Trophoblast cell (in vitro differentiated cells and primary cell): ENCODE results near the gene CBL.

Experiments
- DNase-seq, 2 donors: peaks; one replicate each; pipeline ENCODE4 v3.0.0-alpha.2; 2016
- H2AFZ ChIP-seq: 2 replicates; pipeline ENCODE4 v1.6.1; 2013; ENCODE audit warnings: low read length, moderate library complexity, mild to moderate bottlenecking; ENCODE audit not compliant: insufficient read depth, poor library complexity
- H2AK5ac ChIP-seq: 2 replicates; pipeline ENCODE4 v1.6.1; 2013; ENCODE audit warnings: mild to moderate bottlenecking, low read length
- H2BK120ac ChIP-seq: 2 replicates; pipeline ENCODE4 v1.6.1; 2013; ENCODE audit warnings: low read length, mild to moderate bottlenecking, moderate library complexity; ENCODE audit not compliant: insufficient read depth, poor library complexity
- H2BK12ac ChIP-seq: 2 replicates; pipeline ENCODE4 v1.6.1; 2013; ENCODE audit warnings: mild to moderate bottlenecking, low read length, moderate library complexity
- H2BK5ac ChIP-seq: 2 replicates; pipeline ENCODE4 v1.6.1; 2013; ENCODE audit warnings: low read length, low read depth, moderate library complexity, mild to moderate bottlenecking; ENCODE audit not compliant: poor library complexity
- H3K14ac ChIP-seq: 2 replicates; pipeline ENCODE4 v1.6.1; 2013; ENCODE audit warnings: mild to moderate bottlenecking, low read length
- H3K18ac ChIP-seq: 2 replicates; pipeline ENCODE4 v1.6.1; 2013; ENCODE audit warnings: mild to moderate bottlenecking, low read length
- H3K23ac ChIP-seq: 2 replicates; pipeline ENCODE4 v1.6.1; 2013; ENCODE audit warnings: low read length
- H3K27ac ChIP-seq: 2 replicates; pipeline ENCODE4 v1.5.1; 2013; ENCODE audit warnings: low read depth, mild to moderate bottlenecking, inconsistent platforms, low read length, moderate library complexity
- H3K27me3 ChIP-seq: 2 replicates; pipeline ENCODE4 v1.6.1; 2013; ENCODE audit warnings: inconsistent platforms, mild to moderate bottlenecking, low read length, moderate library complexity; ENCODE audit not compliant: insufficient read depth
- H3K36me3 ChIP-seq, 2 experiments: 1 replicate in 1 of 2; 2 replicates in 1 of 2; pipeline ENCODE4 v1.6.1; 2013; ENCODE audit warnings: low read length in 2 of 2, mild to moderate bottlenecking in 2 of 2, moderate library complexity in 1 of 2; ENCODE audit not compliant: insufficient read depth in 2 of 2, control insufficient read depth in 1 of 2
- H3K4ac ChIP-seq: 2 replicates; pipeline ENCODE4 v1.6.1; 2013; ENCODE audit warnings: low read depth, mild to moderate bottlenecking, low read length, moderate library complexity
- H3K4me1 ChIP-seq, 2 experiments: 1 replicate in 1 of 2; 2 replicates in 1 of 2; pipeline ENCODE4 v1.6.1; 2013; ENCODE audit warnings: low read length in 2 of 2, mild to moderate bottlenecking in 2 of 2, moderate library complexity in 1 of 2; ENCODE audit not compliant: insufficient read depth in 2 of 2, control insufficient read depth in 1 of 2
- H3K4me2 ChIP-seq: 2 replicates; pipeline ENCODE4 v1.6.1; 2013; ENCODE audit warnings: inconsistent platforms, mild to moderate bottlenecking, low read length, moderate library complexity
- H3K4me3 ChIP-seq: 2 replicates; pipeline ENCODE4 v1.5.1; 2013; ENCODE audit warnings: mild to moderate bottlenecking, low read depth, low read length, inconsistent platforms
- H3K79me1 ChIP-seq: one replicate; pipeline ENCODE4 v1.6.1; 2013; ENCODE audit warnings: low read length
- H3K79me2 ChIP-seq: 2 replicates; pipeline ENCODE4 v1.6.1; 2013; ENCODE audit warnings: low read length, mild to moderate bottlenecking; ENCODE audit not compliant: control insufficient read depth, insufficient read depth, poor library complexity
- H3K9ac ChIP-seq: 2 replicates; pipeline ENCODE4 v1.6.1; 2013; ENCODE audit warnings: mild to moderate bottlenecking, low read length
- H3K9me3 ChIP-seq: 2 replicates; pipeline ENCODE4 v1.6.1; 2013; ENCODE audit warnings: low read depth, mild to moderate bottlenecking, control low read depth, inconsistent platforms, low read length; ENCODE audit not compliant: insufficient read depth
- H4K12ac ChIP-seq: 2 replicates; pipeline ENCODE4 v1.6.1; 2013; ENCODE audit warnings: low read depth, mild to moderate bottlenecking, low read length, moderate library complexity
- H4K8ac ChIP-seq: 2 replicates; pipeline ENCODE4 v1.6.1; 2013; ENCODE audit warnings: low read depth, mild to moderate bottlenecking, low read length, moderate library complexity
- H4K91ac ChIP-seq: one replicate; pipeline ENCODE4 v1.6.1; 2013; ENCODE audit warnings: low read depth, mild to moderate bottlenecking, low read length, moderate library complexity
- WGBS: extraction: QIAGEN DNeasy Blood & Tissue Kit; methylation state at CpG from one replicate; pipeline ENCODE4 v1.1.7; 2013; ENCODE audit warnings: missing lambda C conversion rate; ENCODE audit not compliant: insufficient read length, insufficient coverage; ENCODE audit errors: extremely low coverage; 5-methylcytosine and 5-hydroxymethylcytosine counted together

The CBL gene

GRCh38 chr11:119266063-119266462 is 59.9 kb downstream of the CBL start:
- H2AFZ ChIP-seq = no peak overlapping the region
- no peak overlapping the region for H4K8ac ChIP-seq
- H4K12ac ChIP-seq = no peak overlapping the region
- no peak overlapping the region for H3K4me3 ChIP-seq
- no peak overlapping the region for H3K23ac ChIP-seq
- H3K4me1 ChIP-seq = no peaks in the 10 kb centered on the region
- no peak overlapping the region for H2BK5ac ChIP-seq
- H3K9me3 ChIP-seq = no peaks in the 10 kb centered on the region
- H3K36me3 ChIP-seq = no peaks in the 10 kb centered on the region
- no CpG with 5 or more reads among the region's 3 CpGs for WGBS
- H3K27ac ChIP-seq = no peak overlapping the region
- no peaks in the 10 kb centered on the region for H3K79me1 ChIP-seq
- no peak overlapping the region for H3K4me2 ChIP-seq
- H4K91ac ChIP-seq = no peak overlapping the region
- H3K14ac ChIP-seq = no peak overlapping the region
- H3K18ac ChIP-seq = no peak overlapping the region
- H3K4ac ChIP-seq = no peak overlapping the region
- H2BK120ac ChIP-seq = no peak overlapping the region
- no peaks in the 10 kb centered on the region for H3K27me3 ChIP-seq
- DNase-seq = no peak
- H2BK12ac ChIP-seq = no peak overlapping the region
- no peak overlapping the region for H3K9ac ChIP-seq
- H2AK5ac ChIP-seq = no peak overlapping the region
- H3K79me2 ChIP-seq = no peaks in the 10 kb centered on the region

- no peak overlapping the region for H3K9ac ChIP-seq
- no peak overlapping the region for H3K4me3 ChIP-seq
- no peak overlapping the region for H4K91ac ChIP-seq
- no peak overlapping the region for H4K12ac ChIP-seq
- H3K14ac ChIP-seq = no peak overlapping the region
- no peaks in the 10 kb centered on the region for H3K27me3 ChIP-seq
- H3K79me1 ChIP-seq = no peaks in the 10 kb centered on the region
- no peaks in the 10 kb centered on the region for H3K4me1 ChIP-seq
- H2BK5ac ChIP-seq = no peak overlapping the region
- no peak overlapping the region for H3K4me2 ChIP-seq
- no peak overlapping the region for H2AK5ac ChIP-seq
- H3K4ac ChIP-seq = no peak overlapping the region
- no peaks in the 10 kb centered on the region for H3K79me2 ChIP-seq
- WGBS = no CpG with 5 or more reads among the region's 7 CpGs
- no peak overlapping the region for H2BK12ac ChIP-seq
- no peak overlapping the region for H4K8ac ChIP-seq
- no peaks in the 10 kb centered on the region for H3K9me3 ChIP-seq
- H3K36me3 ChIP-seq = no peaks in the 10 kb centered on the region
- no peak overlapping the region for H2BK120ac ChIP-seq
- H2AFZ ChIP-seq = no peak overlapping the region
- no peak for DNase-seq
- no peak overlapping the region for H3K27ac ChIP-seq
- H3K23ac ChIP-seq = no peak overlapping the region
- H3K18ac ChIP-seq = no peak overlapping the region
Measured at GRCh38 chr11:119266517-119267255, 60.5 kb downstream of the CBL start.

- Histone ChIP-seq H3K27me3 (no peaks in the 10 kb centered on the region), H3K23ac (no peak overlapping the region), H3K9me3 (no peaks in the 10 kb centered on the region), H4K12ac (no peak overlapping the region), H2AK5ac (no peak overlapping the region), H3K18ac (no peak overlapping the region), H3K4ac (no peak overlapping the region), H3K4me3 (no peak overlapping the region), H3K9ac (no peak overlapping the region), H3K79me2 (no peaks in the 10 kb centered on the region), H2AFZ (no peak overlapping the region), H3K27ac (no peak overlapping the region), H2BK120ac (no peak overlapping the region), H3K14ac (no peak overlapping the region), H3K4me2 (no peak overlapping the region), H3K36me3 (peaks cover 0 to 2% of the 10 kb centered on the region in 2 experiments), H2BK5ac (no peak overlapping the region), H4K8ac (no peak overlapping the region), H4K91ac (no peak overlapping the region), H3K4me1 (no peaks in the 10 kb centered on the region), H2BK12ac (no peak overlapping the region), H3K79me1 (no peaks in the 10 kb centered on the region)
- no CpG with 5 or more reads among the region's 5 CpGs for whole genome bisulfite sequencing
- DNase-seq = no peak
Measured at GRCh38 chr11:119267645-119268044, 61.5 kb downstream of the CBL start.

- no peak overlapping the region for H3K9ac ChIP-seq
- H3K27ac ChIP-seq = no peak overlapping the region
- no peak overlapping the region for H4K8ac ChIP-seq
- H3K23ac ChIP-seq = no peak overlapping the region
- H4K91ac ChIP-seq = no peak overlapping the region
- H3K14ac ChIP-seq = no peak overlapping the region
- H3K4me1 ChIP-seq = no peaks in the 10 kb centered on the region
- H2BK12ac ChIP-seq = no peak overlapping the region
- H3K79me2 ChIP-seq = no peaks in the 10 kb centered on the region
- H2BK120ac ChIP-seq = no peak overlapping the region
- no peak overlapping the region for H3K4me3 ChIP-seq
- H3K36me3 ChIP-seq = peaks cover 17 to 19% of the 10 kb centered on the region in 2 experiments
- no peak overlapping the region for H4K12ac ChIP-seq
- no CpG with 5 or more reads among the region's 6 CpGs for WGBS
- no peaks in the 10 kb centered on the region for H3K27me3 ChIP-seq
- H3K4me2 ChIP-seq = no peak overlapping the region
- H3K79me1 ChIP-seq = no peaks in the 10 kb centered on the region
- no peak for DNase-seq
- no peak overlapping the region for H2AFZ ChIP-seq
- H3K4ac ChIP-seq = no peak overlapping the region
- no peak overlapping the region for H2AK5ac ChIP-seq
- no peaks in the 10 kb centered on the region for H3K9me3 ChIP-seq
- no peak overlapping the region for H2BK5ac ChIP-seq
- H3K18ac ChIP-seq = no peak overlapping the region
Measured at GRCh38 chr11:119273721-119274120, 67.6 kb downstream of the CBL start.
